HTERT RPE-1 (cell line): ENCODE data around the gene METTL17.

Experiments used
- in situ Hi-C: fragments of 300-500 bp; cut with MboI; formaldehyde crosslinking; loops from 4 replicates; pipeline ENCODE4 v1.14.3; 2020; ENCODE audit warnings: low sequenced_read_pairs

METTL17 gene

DNA sequence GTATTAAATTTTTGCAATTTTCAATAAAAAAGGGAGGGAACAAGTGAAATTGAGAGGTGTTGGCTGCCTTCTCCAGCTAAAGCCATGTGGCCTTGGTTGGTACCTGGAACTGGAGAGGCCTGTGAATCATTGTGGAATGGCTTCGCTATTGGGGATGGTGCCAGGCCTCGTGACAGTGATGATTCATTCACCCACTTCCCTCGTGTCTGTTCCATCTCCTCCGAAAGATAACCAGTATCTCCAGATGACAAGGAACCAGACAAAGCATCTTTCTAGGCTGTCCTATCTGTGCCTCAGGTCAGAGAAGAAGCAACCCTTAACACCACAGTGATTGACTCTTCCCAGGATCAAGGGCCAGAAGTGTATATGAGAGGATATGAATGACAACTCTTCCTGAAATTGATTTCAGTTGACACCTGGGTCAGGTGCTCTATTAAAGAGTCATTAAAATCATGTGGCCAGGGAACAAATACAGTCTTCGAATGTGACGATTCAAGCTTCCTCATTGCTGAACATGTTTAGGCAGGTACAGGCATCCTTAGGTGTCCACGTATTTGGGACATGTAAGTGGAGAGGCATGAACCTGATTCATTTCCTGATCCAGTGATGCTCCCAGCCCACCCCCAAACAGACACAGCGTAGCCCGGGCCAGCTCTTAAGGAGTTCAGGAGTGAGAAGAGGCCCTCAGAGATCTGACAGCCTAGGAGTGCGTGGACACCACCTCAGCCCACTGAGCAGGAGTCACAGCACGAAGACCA lies 52.1 kb downstream of the METTL17 start, which contains the start of gene RNASE7:
Gene RNASE7 (plus strand): TSS at position 687 of the 758 bp plus-strand sequence. CDS start 631 bp downstream, outside the sequence.
- in situ Hi-C loops = no loop called here

DNA sequence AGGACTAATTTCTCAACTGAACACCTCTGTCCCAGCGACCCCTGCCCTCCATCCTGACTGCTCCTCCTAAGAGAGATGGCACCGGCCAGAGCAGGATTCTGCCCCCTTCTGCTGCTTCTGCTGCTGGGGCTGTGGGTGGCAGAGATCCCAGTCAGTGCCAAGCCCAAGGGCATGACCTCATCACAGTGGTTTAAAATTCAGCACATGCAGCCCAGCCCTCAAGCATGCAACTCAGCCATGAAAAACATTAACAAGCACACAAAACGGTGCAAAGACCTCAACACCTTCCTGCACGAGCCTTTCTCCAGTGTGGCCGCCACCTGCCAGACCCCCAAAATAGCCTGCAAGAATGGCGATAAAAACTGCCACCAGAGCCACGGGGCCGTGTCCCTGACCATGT lies 53.1 kb downstream of the METTL17 start:
- in situ Hi-C loops = no loop called here

DNA sequence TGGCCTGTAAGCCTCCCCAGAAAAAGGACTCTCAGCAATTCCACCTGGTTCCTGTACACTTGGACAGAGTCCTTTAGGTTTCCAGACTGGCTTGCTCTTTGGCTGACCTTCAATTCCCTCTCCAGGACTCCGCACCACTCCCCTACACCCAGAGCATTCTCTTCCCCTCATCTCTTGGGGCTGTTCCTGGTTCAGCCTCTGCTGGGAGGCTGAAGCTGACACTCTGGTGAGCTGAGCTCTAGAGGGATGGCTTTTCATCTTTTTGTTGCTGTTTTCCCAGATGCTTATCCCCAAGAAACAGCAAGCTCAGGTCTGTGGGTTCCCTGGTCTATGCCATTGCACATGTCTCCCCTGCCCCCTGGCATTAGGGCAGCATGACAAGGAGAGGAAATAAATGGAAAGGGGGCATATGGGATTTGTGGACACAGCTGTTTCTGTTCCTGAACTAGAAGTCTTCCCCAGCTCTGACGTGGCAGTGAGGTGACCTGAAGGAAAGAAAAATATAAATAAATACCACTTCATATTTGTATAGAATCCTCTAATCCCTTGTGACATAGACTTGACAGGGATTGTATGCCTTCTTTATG lies 53.7 kb downstream of the METTL17 start:
- in situ Hi-C loops = no loop called here

DNA sequence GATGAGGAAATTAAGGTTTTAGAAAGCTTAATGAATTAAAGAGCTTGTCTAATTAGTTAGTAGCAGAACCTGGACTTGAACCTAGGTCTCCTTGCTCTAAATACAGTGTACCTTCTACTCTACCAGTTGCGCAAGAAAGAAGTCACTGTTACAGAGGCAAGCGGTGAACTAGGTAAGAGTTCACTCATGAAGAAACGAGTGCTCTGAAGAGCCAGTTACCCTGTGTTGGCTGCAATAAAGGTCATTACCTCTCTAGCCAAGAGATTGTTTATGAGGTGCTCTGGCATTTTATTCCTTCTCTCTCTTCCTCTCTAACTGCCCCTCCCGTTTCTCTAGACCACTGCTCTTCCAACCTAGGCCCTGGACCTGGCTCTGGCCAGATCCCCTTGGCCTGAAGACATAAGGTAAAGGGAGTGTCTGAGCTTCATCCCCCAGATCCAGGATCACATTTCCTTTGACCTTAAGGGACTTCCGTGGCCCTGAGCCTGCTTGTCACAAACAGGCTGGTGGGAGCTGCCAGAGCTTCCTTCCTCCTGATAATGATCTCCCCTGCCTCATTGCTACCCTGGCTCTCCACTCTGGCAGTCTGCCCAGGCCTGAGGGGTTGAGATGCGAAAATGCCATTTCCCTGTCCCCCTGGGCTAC lies 54.3 kb downstream of the METTL17 start:
- in situ Hi-C loops = no loop called here
